Globus pallidus (tissue), 1 donor: ENCODE results near the gene NUCB1.
A peak's percentile ranks its signal among the peaks of the same experiment; 100 is the strongest.
"Not testable (repeated sequence)": the region's sequence is repeated elsewhere in the genome, so short reads cannot be mapped to it uniquely, and the experiment has no call there.

ENCODE experiments used
- DNase-seq: peaks from one replicate; pipeline ENCODE4 v3.0.0-alpha.2; 2015; ENCODE audit warnings: low spot score

NUCB1 gene

DNA sequence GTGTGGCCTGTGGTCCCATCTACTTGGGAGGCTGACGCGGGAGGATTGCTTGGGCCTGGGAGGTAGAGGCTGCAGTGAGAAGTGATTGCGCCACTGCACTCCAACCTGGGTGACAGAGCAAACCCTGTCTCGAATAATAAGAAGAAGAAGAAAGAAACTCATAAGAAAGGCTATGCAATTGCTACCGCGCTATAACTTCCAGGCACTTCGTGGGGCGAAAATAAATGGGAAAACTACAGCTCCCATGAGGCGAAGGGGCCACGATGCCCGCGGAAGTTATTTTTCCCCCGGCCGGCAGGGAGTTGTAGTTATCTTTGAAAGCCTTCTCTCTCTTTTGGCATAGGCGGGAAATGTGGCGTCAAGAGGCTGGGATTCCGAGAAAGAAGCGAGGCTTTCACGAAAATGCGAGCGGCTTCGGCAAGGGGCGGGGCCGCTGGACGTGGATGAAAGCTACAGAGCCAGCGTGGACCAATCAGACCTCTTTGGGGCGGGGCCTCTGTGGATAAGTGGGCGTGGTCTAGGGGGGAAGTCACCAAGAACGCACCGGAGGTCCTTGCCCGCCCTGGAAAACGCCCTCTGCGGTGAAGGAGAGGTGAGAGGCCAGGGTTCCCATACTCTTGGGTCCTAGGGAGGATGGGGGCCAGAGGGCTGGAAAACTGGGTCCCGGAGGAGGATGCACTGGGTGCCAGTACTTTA is at the start of gene NUCB1:
Gene NUCB1 (plus strand): TSS at position 532 of the 696 bp plus-strand sequence. CDS start 485 bp downstream, outside the sequence.
- peak; percentile 99 for DNase-seq

- DNase-seq, result no peak
Measured at GRCh38 chr19:48852292-48852691, 47.8 kb upstream of the NUCB1 start.

DNA sequence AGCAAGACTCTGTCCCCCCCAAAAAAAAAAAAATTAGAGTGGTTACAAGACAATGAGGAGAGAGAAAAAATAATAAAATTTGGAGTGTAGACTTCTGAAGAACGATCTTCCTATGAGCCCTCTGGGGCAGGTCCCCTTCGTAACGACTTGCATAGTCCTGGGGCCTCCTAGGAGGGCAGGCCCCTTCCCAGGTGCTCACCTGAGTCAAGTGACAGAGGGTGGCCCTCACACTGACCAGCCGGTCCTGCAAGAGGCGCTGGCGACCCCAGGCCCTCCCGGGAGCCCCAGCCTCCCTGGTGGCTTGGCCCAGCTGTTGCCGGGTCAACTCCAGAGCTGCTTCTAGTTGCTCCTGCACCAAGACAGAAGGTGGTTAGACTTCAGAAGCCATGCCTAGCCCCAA is 46.6 kb upstream of the NUCB1 start:
- no peak for DNase-seq

GRCh38 chr19:48854103-48854502 is 46.0 kb upstream of the NUCB1 start:
- no peak for DNase-seq

- DNase-seq, result no peak
Measured at GRCh38 chr19:48856921-48857320, 43.2 kb upstream of the NUCB1 start.

GRCh38 chr19:48858984-48859710 is 41.0 kb upstream of the NUCB1 start:
- DNase-seq, result no peak

DNA sequence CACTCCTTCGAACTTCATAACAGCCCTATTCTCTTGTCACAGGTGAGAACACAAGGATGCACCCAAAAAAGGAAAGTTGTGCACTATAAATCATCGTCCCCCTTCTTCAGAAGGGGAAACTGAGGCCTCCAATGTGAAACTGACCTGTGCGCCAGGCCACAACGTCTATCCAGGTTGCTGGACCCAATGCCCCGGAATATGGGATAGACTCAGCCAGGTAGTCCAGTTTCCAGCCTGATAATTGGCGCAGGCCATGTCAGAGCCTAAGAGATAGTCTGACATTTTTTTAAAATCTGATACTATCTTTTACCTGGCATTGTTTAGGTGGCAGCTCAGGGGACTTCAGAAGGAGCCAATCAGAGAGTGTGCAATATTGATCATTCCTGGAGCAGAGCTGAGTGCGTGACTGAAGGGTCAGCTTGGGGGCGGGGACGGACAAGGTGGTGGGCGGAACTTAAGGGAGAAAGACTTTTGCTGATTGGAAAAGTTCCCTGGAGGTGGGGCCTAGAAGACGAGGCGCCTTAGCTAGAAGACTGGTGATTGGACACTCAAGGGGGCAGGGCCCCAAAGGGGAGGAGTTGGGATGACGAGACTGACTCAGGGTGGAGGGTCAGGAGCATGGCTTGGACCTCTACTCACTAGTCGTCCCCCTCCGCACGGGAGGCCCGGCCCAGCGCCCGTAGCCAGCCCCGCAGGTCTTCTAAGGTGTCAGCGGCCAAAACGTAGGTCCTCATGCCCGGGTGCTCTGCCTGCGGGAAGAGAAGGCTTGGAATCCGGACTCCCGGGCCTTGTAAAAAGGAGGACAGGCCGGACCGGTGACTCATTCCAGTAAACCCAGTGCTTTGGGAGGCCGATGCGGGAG is 40.2 kb upstream of the NUCB1 start:
- DNase-seq, result peak; percentile 24

DNA sequence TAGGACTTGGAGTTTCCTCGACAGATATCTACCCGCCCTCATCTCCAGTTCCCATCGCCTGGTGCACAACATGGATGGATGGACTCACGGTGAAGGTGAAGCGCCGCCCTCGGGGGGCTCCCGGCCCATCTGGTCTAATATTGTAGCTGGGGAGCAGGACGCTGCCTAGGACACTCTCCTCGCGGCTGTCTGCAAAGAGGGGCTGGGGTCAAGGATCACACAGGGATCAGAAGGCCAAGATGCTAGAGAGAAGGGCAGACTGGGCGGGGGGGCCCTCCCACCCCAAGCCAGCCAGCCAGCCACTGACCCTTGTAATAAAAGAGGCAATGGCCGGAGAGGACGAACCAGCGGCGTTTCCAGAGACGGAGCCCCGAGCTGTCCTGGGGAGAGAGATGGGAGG is 38.8 kb upstream of the NUCB1 start:
- DNase-seq, result no peak

DNA sequence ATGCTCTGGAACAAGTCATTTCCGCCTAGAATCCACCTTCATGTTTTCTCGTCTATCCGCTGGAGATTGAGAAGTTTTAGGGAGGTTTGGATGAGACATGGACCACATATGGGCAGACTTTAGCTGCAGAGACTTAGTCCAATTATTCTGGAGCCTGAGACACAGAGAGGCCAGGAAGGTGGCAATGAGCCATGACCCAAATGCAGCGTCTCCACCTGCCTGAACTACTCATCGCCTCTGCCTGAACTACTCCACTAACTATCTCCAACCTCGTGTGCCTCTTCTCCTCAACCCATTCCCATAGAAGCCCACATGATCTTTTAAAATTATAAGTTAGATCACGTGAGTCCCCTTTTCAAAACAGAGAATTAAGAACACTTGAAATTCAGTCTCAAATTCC is 37.3 kb upstream of the NUCB1 start:
- DNase-seq, result no peak

GRCh38 chr19:48866692-48867091 is 33.4 kb upstream of the NUCB1 start:
- DNase-seq, result no peak

- no peak for DNase-seq
Measured at GRCh38 chr19:48867123-48867745, 32.9 kb upstream of the NUCB1 start.

DNA sequence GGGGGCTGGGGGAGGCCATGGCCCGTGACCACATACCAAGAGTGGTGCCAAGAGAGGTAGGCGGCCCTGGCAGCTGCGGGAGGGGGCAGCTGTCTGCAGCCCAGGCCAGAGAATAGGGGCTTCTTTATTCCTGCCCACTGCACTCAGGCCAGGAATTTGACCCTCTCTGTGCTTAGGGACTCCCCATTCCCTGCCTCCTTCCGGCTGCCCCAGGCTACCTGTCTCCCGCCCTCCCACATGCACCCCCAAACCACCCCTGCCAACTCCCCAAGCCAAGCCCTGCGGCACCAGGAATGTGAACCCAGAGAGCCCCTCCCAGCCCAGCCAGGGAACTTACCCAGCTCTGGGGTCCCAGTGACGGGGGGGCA is 32.4 kb upstream of the NUCB1 start:
- no peak for DNase-seq

GRCh38 chr19:48868114-48868886 is 31.8 kb upstream of the NUCB1 start, which contains the start of gene PLEKHA4:
Gene PLEKHA4, minus strand, starts transcription at chr19:48868617. Its CDS starts 997 bp downstream, at chr19:48867620.
- no peak for DNase-seq

GRCh38 chr19:48870048-48870447 is 30.1 kb upstream of the NUCB1 start:
- no peak for DNase-seq

- DNase-seq, result not testable (repeated sequence)
Measured at GRCh38 chr19:48871471-48872181, 28.5 kb upstream of the NUCB1 start.

GRCh38 chr19:48872182-48872883 is 27.8 kb upstream of the NUCB1 start, which contains the start of gene PPP1R15A:
Gene PPP1R15A, plus strand, starts transcription at chr19:48872421. Its CDS starts 813 bp downstream, at chr19:48873234.
- peak; percentile 96 for DNase-seq

- DNase-seq, result peak; percentile 57
Measured at GRCh38 chr19:48872884-48873475, 27.1 kb upstream of the NUCB1 start.

GRCh38 chr19:48873476-48874302 is 26.4 kb upstream of the NUCB1 start:
- DNase-seq, result peak; percentile 20
